Measurements from ENCODE around the gene KCTD13.
"Not testable (repeated sequence)": the region's sequence is repeated elsewhere in the genome, so short reads cannot be mapped to it uniquely, and the experiment has no call there.

KCTD13 gene, protein sequence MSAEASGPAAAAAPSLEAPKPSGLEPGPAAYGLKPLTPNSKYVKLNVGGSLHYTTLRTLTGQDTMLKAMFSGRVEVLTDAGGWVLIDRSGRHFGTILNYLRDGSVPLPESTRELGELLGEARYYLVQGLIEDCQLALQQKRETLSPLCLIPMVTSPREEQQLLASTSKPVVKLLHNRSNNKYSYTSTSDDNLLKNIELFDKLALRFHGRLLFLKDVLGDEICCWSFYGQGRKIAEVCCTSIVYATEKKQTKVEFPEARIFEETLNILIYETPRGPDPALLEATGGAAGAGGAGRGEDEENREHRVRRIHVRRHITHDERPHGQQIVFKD

DNA sequence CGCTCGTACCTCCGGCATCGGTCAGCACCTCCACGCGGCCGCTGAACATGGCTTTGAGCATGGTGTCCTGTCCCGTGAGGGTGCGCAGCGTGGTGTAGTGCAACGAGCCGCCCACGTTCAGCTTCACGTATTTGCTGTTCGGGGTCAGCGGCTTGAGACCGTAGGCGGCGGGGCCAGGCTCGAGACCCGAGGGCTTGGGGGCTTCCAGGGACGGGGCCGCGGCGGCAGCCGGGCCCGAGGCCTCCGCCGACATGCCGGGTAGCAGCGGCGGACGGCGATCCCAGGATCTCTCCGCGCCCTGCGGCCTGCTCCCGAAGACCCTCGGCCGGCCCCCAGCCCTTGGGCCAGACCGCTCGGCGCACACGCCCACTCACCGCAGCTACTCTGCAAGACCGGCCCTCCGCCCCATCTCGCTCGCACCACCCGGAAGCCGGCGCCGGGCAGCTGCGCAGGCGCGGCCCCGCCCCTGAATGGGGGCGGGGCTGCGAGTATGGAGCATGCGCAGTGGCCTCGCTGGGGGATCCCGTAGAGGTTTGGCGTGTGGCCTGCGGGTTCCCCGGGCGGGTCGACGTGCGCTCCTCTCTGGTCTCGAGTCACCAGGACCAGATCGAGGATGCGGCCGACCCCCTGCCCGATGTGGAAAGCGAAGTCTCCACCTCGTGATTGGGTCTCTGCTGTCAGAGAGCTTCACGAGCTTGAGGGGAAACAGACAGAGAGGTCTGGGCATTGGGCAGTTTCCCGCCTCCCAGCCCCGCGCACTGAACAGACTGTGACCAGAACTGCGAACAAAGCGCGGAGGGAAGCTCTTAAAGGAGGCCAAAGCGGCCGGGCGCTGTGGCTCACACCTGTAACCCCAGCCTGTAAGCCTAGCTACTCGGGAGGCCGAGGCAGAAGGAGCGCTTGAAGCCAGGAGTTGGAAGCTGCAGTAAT is at the start of gene KCTD13:
TSS of gene KCTD13 (minus strand) at position 446 of the 930 bp plus-strand sequence. CDS start at position 253, 193 bp downstream.
- DNase-seq: peak; percentile 79 to 95 (median 88)

DNA sequence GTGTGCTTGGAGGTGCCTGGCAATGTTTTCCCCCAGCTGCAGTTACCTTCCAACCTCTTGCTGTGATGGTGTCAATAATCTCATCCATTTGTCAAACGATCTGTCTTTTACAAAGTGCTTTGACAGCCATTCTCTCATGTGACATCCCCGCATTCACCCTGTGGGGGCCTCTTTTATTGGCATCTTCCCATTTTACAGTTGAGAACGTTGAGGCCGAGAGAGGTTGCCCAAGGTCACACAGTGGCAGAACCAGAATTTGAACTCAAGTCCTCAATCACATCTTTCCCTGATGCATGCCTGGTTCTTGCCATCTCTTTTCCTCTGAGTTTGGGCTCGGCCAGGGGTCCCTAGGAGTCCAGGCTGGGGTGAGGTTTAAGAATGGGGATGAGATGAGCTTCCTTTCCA is 49.1 kb upstream of the KCTD13 start:
- DNase-seq: no peak

DNA sequence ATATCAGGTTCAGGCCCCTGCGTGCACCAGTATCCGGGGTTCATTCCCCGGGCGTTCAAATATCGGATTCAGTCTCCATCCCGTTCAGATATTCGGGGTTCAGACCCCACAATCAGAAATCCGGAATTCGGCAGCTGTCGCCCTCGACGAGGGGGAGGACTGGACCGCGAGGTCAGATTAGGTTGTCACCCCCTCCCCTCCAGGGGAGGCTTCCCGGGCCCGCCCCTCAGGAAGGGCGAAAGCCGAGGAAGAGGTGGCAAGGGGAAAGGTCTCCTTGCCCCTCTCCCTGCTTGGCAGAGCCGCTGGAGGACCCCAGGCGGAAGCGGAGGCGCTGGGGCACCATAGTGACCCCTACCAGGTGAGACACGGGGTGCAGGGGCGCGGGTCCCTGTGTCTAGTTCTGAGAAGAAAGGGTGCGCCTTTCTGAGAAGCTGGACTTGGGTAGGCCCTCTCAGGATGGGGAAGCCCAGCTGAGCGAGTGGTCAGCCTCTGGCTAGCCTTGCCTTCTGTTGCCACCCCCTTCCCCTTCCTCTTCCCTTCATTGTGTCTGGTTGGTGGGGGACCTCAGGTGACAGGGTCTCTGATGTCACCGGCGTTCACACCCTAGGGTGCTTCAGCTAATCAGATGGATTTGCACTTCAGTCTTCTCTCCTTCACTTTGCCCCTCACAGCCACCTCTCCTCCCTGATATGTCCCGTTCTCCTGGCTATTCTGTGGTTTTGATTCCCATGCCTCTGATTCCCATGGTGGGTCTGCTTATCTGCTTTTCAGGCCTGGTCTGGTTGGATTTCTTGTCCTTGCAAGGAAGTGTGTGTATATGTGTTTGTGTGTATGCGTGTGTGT is 48.5 kb upstream of the KCTD13 start:
- DNase-seq: peak in 3 of 6 experiments; percentile 14 to 42 (median 38)

DNA sequence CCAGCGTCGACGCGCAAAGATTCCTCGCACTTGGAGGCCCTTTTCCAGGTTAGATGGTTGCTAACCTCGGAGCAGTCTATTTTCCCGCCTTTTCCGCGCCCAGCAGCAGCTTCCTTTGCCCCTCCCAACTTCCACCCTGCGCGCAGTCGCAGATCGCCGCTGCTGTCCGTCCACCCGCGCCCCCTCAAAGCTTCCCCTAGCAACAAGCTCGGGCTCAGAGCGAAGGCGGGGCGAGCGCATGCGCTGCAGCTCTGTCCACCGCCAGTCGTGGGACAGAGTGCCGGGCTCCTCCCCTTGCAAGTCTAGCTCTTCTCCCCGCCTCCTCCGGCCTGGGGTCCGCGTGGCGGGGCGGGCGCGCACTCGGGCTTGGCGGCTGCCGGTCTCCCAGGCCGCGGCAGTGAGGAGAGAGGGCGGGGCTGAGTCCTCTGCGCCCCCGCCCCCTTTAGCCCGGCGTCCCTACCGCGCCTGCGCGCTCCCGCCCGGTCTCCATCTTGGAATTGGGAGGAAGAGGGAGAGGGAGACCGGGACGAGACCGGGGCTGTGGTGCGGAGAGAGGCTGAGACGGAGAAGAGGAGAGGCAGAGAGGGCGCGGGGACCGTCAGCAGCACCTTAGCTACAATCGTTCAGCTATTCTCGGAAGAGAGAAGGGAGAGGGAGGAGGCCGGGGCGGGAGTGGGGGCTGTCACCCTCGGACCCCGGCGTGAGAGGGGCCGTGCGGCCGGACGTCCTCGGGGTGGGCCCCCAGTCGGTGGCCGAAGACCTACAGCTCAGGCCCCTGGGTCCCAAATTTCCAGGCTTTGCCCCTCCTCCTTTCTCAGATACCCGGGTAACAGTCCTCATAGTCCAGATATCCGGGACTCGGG is 47.6 kb upstream of the KCTD13 start, which contains the start of gene TAOK2:
TSS of gene TAOK2 (plus strand) at position 485 of the 863 bp plus-strand sequence. CDS start 3,905 bp downstream, outside the sequence.
- DNase-seq: peak; percentile 82 to 93 (median 88)

DNA sequence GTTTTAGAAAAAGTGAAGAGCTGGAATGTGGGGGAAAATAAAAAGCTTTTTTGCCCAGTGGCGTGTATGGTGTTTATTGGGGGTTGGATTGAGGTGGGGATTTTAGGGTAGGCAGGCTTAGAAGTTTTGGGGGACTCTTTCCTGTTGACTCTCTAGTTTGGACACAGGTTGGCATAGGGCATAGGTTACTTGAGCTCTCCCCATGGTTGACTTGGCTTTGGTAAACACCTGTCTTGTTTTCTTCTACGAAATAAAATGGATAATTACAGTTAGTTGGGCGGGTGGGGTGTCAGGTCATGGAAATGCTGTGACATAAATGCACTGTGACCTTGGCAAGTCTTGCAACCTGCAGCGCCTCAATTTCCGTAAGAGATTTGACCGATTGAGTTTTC is 47.0 kb upstream of the KCTD13 start:
- no peak for DNase-seq

DNA sequence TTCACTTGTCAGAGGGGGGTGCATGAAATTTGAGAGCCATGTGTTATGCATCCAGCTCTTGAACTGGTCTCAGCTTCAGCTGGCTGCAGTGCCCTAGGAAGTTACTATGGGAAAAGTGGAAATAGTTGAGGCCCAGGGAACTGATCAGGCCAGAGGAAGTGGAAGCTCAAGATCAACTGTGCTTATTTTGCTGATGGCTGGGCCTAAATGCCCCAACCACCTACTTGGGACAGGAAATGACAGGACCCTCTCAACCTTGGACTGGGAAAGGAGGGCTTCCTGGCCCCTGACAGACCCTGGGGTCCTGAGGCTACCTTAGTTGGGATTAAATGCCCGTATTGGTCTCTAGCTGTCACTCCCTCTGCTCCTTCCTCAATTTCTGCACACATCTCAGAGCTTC is 46.5 kb upstream of the KCTD13 start:
- no peak for DNase-seq

DNA sequence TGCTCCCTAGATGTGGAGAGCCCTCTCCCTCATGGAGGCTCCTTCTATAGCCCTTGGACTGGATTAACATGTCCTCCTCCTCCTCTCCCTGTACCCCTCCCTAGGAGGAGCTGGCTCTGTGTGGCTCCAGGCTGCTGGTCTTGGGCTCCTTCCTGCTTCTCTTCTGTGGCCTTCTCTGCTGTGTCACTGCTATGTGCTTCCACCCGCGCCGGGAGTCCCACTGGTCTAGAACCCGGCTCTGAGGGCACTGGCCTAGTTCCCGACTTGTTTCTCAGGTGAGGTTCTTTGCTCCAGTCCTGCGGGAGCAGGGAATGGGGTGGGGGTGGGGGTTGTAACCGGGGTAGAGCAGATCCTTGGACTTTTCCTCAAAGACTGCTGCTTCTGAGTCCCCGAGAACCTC is 45.3 kb upstream of the KCTD13 start:
- DNase-seq: no peak

DNA sequence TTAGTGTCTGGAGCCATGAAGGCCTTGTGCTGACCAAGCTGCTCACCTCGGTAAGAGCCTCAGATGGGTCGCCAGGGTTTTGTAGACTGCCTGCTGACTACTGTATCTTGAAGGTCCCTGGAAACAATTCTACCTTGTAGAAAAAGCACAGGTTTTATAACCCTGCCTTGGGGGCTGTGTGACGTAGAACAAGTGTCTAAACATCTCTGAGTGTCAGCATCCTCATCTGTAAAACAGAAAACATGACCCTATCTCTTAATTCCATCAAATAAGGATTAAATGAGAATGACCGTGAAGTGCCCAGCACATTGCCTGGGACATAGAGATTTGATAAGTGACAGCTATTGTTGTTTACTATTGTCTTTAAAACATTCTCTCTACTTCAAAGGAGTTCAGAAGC is 42.2 kb upstream of the KCTD13 start:
- DNase-seq: no peak

DNA sequence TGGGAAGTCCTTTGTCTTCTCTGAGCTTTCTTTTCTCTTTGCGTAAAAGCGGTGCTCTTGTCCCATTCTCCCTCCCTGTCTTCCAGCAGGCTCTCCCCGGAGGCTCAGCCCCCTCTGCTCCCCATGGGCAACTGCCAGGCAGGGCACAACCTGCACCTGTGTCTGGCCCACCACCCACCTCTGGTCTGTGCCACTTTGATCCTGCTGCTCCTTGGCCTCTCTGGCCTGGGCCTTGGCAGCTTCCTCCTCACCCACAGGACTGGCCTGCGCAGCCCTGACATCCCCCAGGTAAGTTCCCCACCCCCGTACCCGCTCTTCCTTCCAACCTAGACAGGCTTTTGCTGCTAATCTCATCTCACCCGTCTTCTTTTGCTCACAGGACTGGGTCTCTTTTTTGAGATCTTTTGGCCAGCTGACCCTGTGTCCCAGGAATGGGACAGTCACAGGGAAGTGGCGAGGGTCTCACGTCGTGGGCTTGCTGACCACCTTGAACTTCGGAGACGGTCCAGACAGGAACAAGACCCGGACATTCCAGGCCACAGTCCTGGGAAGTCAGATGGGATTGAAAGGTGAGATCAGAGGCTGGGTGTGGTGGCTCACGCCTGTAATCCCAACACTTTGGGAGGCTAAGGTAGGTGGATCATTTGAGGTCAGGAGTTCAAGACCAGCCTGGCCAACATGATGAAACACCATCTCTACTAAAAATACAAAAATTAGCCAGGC is 37.2 kb upstream of the KCTD13 start:
- DNase-seq: no peak

DNA sequence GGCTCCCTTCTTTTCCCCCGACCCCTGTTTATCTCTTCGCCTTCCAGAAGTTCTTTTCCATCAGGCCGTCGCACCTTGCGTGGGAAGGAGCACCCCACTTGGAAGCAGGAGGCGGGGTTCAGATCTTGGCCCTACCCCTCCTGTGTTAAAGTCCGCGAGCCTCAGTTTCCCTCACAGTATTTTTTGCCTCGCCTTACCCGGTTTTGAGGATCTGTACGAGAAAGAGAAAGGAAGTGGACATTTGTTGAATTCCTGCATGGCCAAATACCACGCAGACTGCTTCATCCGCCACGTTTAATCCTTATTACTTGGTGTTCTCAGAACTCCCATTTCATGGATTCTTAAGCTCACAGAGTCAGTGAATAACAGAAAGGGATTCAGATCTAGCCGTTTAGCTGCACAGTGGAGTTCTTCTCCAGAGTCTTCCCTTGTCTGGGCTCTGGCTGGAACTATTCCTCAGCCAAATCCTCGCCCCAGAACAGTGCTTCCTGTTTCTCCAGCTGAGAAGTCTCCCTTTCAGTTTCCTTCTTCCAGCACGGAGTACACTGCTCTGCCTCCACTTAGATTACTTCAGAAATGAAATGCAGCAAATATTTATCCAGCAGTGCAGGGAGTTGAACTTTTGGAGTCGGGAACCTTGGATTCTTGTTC is 36.4 kb upstream of the KCTD13 start:
- DNase-seq: peak in 1 of 6 experiments; percentile 48

DNA sequence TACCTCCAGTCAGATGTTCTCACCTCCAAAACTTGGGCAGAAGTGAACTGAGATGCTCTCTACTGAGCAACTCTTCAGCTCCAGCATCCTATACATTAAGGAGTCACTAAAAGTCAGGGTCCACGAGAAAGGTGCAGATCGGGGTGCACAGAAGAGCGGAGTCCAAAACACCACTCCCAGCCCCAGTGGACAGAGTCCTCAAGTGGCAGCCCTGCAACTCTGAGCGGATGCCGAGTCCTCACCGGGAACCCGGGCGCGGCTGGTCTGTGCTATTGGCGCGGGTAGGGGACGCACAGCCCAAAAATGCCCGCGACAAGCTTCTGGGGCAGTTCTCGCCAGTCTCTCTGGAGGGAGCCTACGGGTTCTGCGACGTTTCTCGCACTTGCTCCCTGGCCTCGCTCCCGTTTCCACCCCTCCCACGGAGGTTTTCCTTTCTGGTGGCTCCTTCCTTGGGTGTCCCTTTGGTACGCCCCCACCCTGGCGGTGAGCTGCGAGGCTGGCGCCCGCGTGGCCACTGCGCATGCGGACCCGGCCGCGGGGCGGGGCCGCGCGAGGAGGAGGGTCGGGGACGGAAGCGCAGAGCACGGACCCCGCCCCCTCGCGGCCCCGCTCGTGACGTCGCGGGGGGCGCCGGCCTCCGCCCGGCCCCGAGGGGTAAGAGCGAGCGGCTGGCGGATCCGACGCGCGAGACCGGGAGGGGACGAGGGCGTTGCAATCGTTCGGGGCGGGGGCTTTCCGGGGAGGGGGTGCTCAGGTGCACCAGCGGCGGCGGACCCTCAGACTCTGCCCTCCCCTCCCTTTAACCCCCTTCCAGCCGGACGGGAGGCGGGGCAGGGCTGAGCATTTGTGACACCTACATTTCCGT is 35.7 kb upstream of the KCTD13 start, which contains the start of gene TMEM219:
TSS of gene TMEM219 (plus strand) at position 601 of the 865 bp plus-strand sequence. CDS start 1,065 bp downstream, outside the sequence.
- DNase-seq: peak; percentile 88 to 96 (median 91)

DNA sequence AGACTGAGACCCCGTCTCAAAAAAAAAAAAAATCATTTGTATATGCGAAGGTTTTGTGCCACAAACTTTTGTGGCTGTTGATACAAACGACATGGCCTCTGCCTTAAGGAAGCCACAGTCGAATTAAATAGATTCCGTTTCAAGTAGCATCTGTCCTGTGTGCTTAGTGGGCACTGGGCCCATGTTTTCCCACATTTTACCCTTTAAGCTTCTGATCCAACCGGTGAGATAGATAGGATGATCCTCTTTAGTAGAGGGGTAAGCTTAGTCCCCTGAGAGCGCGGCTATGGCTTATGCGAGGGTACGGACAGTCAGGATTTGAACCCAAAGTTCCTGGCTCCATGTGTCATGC is 35.1 kb upstream of the KCTD13 start:
- peak in 1 of 6 experiments; percentile 32 for DNase-seq

DNA sequence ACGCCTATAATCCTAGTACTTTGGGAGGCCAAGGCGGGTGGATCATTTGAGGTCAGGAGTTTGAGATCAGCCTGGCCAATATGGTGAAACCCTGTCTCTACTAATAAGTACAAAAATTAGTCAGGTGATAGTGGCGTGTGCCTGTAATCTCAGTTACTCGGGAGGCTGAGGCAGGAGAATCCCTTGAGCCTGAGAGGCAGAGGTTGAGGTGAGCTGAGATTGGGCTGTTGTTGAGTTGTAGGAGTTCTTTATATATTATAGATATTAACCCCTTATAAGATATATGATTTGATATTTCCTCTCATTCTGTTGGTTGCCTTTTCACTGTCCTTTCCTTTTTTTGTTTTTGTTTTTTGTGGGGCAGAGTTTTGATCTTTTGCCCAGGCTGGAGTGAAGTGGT is 33.8 kb upstream of the KCTD13 start:
- not testable (repeated sequence) for DNase-seq

DNA sequence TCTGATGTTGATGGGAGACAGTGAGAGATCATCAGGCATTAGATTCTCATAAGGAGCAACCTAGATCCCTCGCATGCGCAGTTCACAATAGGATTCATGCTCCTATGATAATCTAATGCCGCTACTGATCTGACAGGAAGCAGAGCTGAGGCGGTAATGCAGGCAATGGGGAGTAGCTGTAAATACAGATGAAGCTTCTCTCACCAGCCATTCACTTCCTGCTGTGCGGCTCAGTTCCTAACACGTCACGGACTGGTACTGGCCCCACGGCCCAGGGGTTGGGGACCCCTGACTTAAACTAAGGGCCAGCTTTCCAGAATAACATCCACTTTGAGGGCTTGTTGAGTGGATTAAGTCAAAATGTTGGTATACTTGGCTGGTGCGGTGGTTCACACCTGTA is 33.3 kb upstream of the KCTD13 start:
- peak in 2 of 6 experiments; percentile 13 to 24 for DNase-seq

DNA sequence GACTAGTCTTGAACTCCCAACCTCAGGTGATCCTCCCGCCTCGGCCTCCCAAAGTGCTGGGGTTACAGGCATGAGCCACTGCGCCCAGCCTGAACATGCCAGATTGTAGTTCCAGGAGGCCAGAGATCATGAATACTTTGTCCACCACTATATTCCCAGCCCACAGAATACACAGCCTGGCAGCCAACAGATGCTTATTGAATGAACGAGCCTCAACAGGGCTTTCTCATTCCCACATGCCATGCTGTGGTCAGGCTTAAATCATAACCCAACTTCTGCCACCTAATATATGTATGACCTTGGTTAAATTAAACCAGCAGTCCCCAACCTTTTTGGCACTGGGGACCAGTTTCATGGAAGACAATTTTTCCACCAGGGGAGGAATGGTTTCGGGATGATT is 32.7 kb upstream of the KCTD13 start:
- no peak for DNase-seq

DNA sequence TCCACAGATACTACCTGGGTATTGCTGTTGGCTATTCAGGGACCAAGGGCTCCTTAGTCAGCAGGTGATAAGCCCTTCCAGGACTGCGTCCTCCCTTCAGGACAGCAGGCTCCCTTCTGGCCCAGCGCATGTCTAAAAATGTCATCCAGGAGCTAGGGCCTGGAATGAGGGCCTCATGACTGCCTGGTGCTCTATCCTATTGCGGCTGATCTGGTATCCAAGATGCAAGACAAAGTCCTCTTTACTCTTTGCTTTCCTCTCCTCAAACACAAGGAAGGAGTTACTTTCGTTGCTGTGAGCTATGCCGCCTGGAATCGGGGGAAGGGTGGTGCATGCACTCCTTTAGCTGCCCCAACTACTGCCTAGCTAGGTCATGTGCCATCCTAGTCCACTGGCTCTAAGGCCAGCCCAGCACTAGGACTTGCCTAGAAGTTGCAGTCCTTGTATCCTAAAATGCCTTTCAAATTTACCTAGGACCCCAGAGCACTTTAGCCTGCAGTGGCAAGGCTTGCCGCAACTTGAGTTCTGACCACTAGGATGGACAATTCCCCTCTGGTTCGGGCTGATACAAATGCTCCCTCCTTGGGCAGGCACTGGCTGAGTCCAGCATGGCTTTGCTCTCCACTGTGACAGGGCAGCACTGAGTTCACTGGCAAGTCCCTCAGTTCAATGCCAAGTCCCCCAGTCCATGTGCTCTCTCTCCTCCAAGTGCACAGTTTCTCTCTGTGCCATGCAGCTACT is 25.8 kb upstream of the KCTD13 start:
- no peak for DNase-seq

DNA sequence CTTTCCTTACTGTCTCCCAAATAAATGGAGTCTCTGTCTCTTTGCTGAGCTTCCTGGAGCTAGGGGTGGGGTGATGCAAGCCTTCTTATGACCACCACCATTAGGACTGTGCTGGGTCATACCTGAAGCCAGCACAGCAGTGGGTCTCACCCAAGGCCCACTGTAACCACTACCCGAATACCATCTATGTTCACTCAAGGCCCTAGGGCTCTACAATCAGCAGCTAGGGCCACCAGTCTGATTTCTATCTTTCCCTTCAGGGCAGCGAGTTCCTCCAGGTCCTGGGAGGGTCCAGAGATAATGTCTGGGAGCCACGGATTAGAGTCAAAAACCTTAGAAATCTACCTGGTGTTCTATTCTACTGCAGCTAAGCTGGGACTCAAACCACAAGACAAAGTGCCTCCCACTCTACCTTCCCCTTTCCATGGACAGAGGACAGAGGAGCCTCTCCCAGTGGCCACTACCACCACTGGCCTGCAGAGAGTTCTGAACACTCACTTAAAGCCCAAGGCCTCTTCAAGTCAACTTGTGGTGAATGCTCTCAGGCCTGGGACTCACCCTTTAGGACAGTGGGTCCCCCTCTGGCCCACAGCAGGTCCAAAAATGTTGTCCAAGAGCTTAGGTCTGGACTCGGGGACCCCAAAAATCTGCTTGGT is 24.9 kb upstream of the KCTD13 start:
- no peak for DNase-seq

DNA sequence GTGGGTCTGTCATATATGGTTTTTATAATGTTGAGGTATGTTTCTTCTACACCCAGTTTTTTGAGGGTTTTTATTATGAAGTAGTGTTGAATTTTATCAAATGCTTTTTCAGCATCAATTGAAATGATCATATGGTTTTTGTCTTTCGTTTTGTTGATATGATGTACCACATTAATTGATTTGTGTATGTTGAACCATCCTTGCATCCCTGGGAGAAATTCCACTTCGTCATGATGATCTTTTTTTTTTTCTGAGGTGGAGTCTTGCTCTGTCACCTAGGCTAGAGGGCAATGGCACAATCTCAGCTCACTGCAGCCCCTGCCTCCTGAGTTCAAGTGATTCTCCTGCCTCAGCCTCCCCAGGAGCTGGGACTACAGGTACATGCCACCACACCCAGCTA is 21.9 kb upstream of the KCTD13 start:
- no peak for DNase-seq

Measured in stimulated activated naive CD4-positive, alpha-beta T cell (primary cell).